Activated CD4-positive, alpha-beta T cell treated with anti-CD3 and anti-CD28 coated beads, Interleukin-2, amount 10 ng/mL, durations not matched to agents 7 days and 5 days (primary cell): Measurements from ENCODE around the gene DAPK2. TPM values are rescaled to one million over a fixed set of nuclear protein-coding genes. Genes with fewer than 3 reads are reported as not detected.

Source experiments
- CTCF ChIA-PET: fragments of 350-600 bp; sonication (Branson Sonifier 250); formaldehyde crosslinking; loops from one replicate; lab custom pipeline; 2021; ENCODE audit warnings: antibody characterized with exemption; lab: Charles Lee
- POLR2A ChIA-PET: fragments of 350-600 bp; sonication (Branson Sonifier 250); formaldehyde crosslinking; loops from one replicate; lab custom pipeline; 2021; ENCODE audit warnings: antibody characterized with exemption; lab: Charles Lee
- DNase-seq: peaks from one replicate; pipeline ENCODE4 v3.0.0-alpha.2; 2020
- H3K27ac Mint-ChIP-seq: one replicate; pipeline ENCODE4 v1.8.0; 2021; ENCODE audit warnings: mild to moderate bottlenecking, moderate library complexity, mixed read lengths
- H3K27me3 Mint-ChIP-seq: one replicate; pipeline ENCODE4 v1.8.0; 2021; ENCODE audit warnings: mixed read lengths
- H3K36me3 Mint-ChIP-seq: one replicate; pipeline ENCODE4 v1.8.0; 2021; ENCODE audit warnings: low read depth, mixed read lengths
- H3K4me1 Mint-ChIP-seq: one replicate; pipeline ENCODE4 v1.8.0; 2021; ENCODE audit warnings: mixed read lengths
- H3K4me3 Mint-ChIP-seq: one replicate; pipeline ENCODE4 v1.8.0; 2021; ENCODE audit warnings: mild to moderate bottlenecking, moderate library complexity, mixed read lengths
- H3K9me3 Mint-ChIP-seq: one replicate; pipeline ENCODE4 v1.8.0; 2021; ENCODE audit warnings: mixed read lengths
- total RNA-seq, 2 experiments: library from RNA; stranded (reverse); gene quantifications; one replicate each; pipeline ENCODE4 v1.2.3, GENCODE V29; 2021

Gene DAPK2
- total RNA-seq, 2 experiments from 2014 or later, result 0.83 to 0.87 TPM

DNA sequence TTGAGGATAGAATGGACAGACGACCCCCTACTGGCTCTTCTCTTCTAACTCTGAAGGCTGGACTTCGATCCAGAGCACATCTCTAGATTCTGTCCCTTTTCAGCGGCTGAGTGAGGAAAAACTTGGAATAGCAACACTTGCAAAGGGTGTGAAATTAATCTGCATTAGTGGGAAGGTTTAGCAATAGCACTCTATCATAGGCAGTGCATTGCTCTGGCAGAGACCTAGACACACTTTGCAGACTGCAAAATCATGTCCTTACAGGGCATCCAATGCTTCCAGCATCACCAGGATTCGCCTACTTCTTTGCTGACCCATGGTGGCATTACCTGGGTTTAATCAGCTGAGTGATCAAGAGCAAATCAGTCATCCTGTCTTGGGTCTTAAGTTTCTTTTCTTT lies 43.1 kb downstream of the DAPK2 start:
- Mint-ChIP-seq H3K36me3 (peaks cover 2% of the 10 kb centered on the region), H3K9me3 (no peaks in the 10 kb centered on the region), H3K4me1 (peaks cover 36% of the 10 kb centered on the region), H3K27ac (no peak overlapping the region), H3K4me3 (no peak overlapping the region), H3K27me3 (peaks cover 4% of the 10 kb centered on the region)
- CTCF ChIA-PET, result no interaction called here
- POLR2A ChIA-PET, result no interaction called here
- DNase-seq, result no peak

GRCh38 chr15:64001148-64001547 lies 45.1 kb downstream of the DAPK2 start:
- Mint-ChIP-seq H3K4me1 (peaks cover 38% of the 10 kb centered on the region), H3K27me3 (peaks cover 4% of the 10 kb centered on the region), H3K9me3 (no peaks in the 10 kb centered on the region), H3K4me3 (no peak overlapping the region), H3K36me3 (no peaks in the 10 kb centered on the region), H3K27ac (no peak overlapping the region)
- CTCF ChIA-PET, result interaction anchor here (0.8 to 2.0 kb wide), 3 partner anchors 9 to 45 kb away, joined by 3 to 8 read pairs (median 7); no protein-coding TSS in a partner anchor
- POLR2A ChIA-PET, result interaction anchor here (0.6 kb wide), 1 partner anchor 249 kb away, joined by 3 read pairs; no protein-coding TSS in a partner anchor
- no peak for DNase-seq

- Mint-ChIP-seq H3K9me3 (no peaks in the 10 kb centered on the region), H3K4me3 (no peak overlapping the region), H3K27ac (no peak overlapping the region), H3K4me1 (peaks cover 37% of the 10 kb centered on the region), H3K27me3 (peaks cover 4% of the 10 kb centered on the region), H3K36me3 (no peaks in the 10 kb centered on the region)
- POLR2A ChIA-PET, result no interaction called here
- no peak for DNase-seq
- CTCF ChIA-PET, result interaction anchor here (0.8 kb wide), 1 partner anchor 45 kb away, joined by 3 read pairs; no protein-coding TSS in a partner anchor
Measured at GRCh38 chr15:64000183-64000951, 45.9 kb downstream of the DAPK2 start.

- H3K27me3 Mint-ChIP-seq, result peaks cover 4% of the 10 kb centered on the region
- no peak overlapping the region for H3K27ac Mint-ChIP-seq
- POLR2A ChIA-PET, result no interaction called here
- no peak overlapping the region for H3K4me3 Mint-ChIP-seq
- CTCF ChIA-PET, result interaction anchor here (0.9 to 2.3 kb wide), 2 partner anchors 8 to 10 kb away, joined by 3 to 7 read pairs; no protein-coding TSS in a partner anchor
- H3K4me1 Mint-ChIP-seq, result peaks cover 27% of the 10 kb centered on the region
- no peaks in the 10 kb centered on the region for H3K9me3 Mint-ChIP-seq
- no peak for DNase-seq
- no peaks in the 10 kb centered on the region for H3K36me3 Mint-ChIP-seq
Measured at GRCh38 chr15:63999177-63999576, 47.1 kb downstream of the DAPK2 start.

GRCh38 chr15:63998489-63998888 lies 47.8 kb downstream of the DAPK2 start:
- Mint-ChIP-seq H3K4me3 (no peak overlapping the region), H3K27me3 (peaks cover 4% of the 10 kb centered on the region), H3K27ac (no peak overlapping the region), H3K9me3 (no peaks in the 10 kb centered on the region), H3K4me1 (peaks cover 23% of the 10 kb centered on the region), H3K36me3 (no peaks in the 10 kb centered on the region)
- no peak for DNase-seq
- POLR2A ChIA-PET, result no interaction called here
- CTCF ChIA-PET, result interaction anchor here (0.9 to 2.3 kb wide), 2 partner anchors 9 to 11 kb away, joined by 3 to 7 read pairs; no protein-coding TSS in a partner anchor

- POLR2A ChIA-PET, result no interaction called here
- Mint-ChIP-seq H3K36me3 (no peaks in the 10 kb centered on the region), H3K4me3 (no peak overlapping the region), H3K4me1 (peaks cover 23% of the 10 kb centered on the region), H3K9me3 (no peaks in the 10 kb centered on the region), H3K27me3 (peaks cover 4% of the 10 kb centered on the region), H3K27ac (no peak overlapping the region)
- CTCF ChIA-PET, result interaction anchor here (2.3 kb wide), 1 partner anchor 11 kb away, joined by 7 read pairs; no protein-coding TSS in a partner anchor
- no peak for DNase-seq
Measured at GRCh38 chr15:63997715-63998442, 48.4 kb downstream of the DAPK2 start.

GRCh38 chr15:63996794-63997357 lies 49.4 kb downstream of the DAPK2 start:
- Mint-ChIP-seq H3K9me3 (no peaks in the 10 kb centered on the region), H3K4me3 (no peak overlapping the region), H3K27me3 (peaks cover 4% of the 10 kb centered on the region), H3K4me1 (peaks cover 24% of the 10 kb centered on the region), H3K36me3 (no peaks in the 10 kb centered on the region), H3K27ac (no peak overlapping the region)
- POLR2A ChIA-PET, result no interaction called here
- no peak for DNase-seq
- CTCF ChIA-PET, result interaction anchor here (0.7 to 1.3 kb wide), 2 partner anchors 8 to 49 kb away, joined by 3 read pairs; no protein-coding TSS in a partner anchor

- no peaks in the 10 kb centered on the region for H3K9me3 Mint-ChIP-seq
- no peaks in the 10 kb centered on the region for H3K36me3 Mint-ChIP-seq
- peaks cover 29% of the 10 kb centered on the region for H3K4me1 Mint-ChIP-seq
- H3K27me3 Mint-ChIP-seq, result peaks cover 4% of the 10 kb centered on the region
- ChIA-PET POLR2A (no interaction called here), CTCF (interaction anchor here (0.6 to 1.4 kb wide), 6 partner anchors 9 to 359 kb away, joined by 3 to 5 read pairs (median 3); no protein-coding TSS in a partner anchor)
- no peak overlapping the region for H3K27ac Mint-ChIP-seq
- no peak overlapping the region for H3K4me3 Mint-ChIP-seq
- no peak for DNase-seq
Measured at GRCh38 chr15:63995789-63996188, 50.5 kb downstream of the DAPK2 start.

- H3K27ac Mint-ChIP-seq, result no peak overlapping the region
- ChIA-PET POLR2A (no interaction called here), CTCF (no interaction called here)
- H3K36me3 Mint-ChIP-seq, result no peaks in the 10 kb centered on the region
- H3K27me3 Mint-ChIP-seq, result peaks cover under 1% of the 10 kb centered on the region
- H3K4me3 Mint-ChIP-seq, result no peak overlapping the region
- no peak for DNase-seq
- peaks cover 26% of the 10 kb centered on the region for H3K4me1 Mint-ChIP-seq
- no peaks in the 10 kb centered on the region for H3K9me3 Mint-ChIP-seq
Measured at GRCh38 chr15:63994073-63994600, 52.1 kb downstream of the DAPK2 start.

DNA sequence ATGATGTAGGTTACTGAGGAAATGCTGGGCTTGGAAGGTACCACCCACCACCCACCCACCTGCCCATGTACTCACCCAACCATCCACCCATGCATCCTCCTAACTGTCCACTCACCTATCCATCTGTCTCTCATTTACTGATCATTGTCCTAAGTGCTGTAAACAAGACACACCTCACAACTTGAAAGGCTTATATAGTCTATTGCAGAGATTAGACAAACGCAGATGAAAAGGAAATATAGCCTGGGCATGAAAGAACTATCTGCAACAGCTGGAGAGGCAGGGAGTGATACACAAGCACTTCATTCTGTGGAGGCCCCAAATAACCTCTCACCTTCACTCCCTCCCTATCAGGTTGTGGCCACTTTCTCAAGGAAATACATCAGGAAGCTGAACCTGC lies 54.0 kb downstream of the DAPK2 start:
- H3K4me1 Mint-ChIP-seq, result peaks cover 10% of the 10 kb centered on the region
- no peaks in the 10 kb centered on the region for H3K36me3 Mint-ChIP-seq
- POLR2A ChIA-PET, result no interaction called here
- DNase-seq, result no peak
- CTCF ChIA-PET, result interaction anchor here (0.6 to 2.2 kb wide), 3 partner anchors 10 to 81 kb away, joined by 3 to 8 read pairs (median 4); no protein-coding TSS in a partner anchor
- no peak overlapping the region for H3K27ac Mint-ChIP-seq
- no peak overlapping the region for H3K4me3 Mint-ChIP-seq
- no peaks in the 10 kb centered on the region for H3K9me3 Mint-ChIP-seq
- H3K27me3 Mint-ChIP-seq, result no peaks in the 10 kb centered on the region

- Mint-ChIP-seq H3K27me3 (no peaks in the 10 kb centered on the region), H3K36me3 (no peaks in the 10 kb centered on the region), H3K9me3 (no peaks in the 10 kb centered on the region), H3K4me1 (peaks cover 12% of the 10 kb centered on the region), H3K4me3 (no peak overlapping the region), H3K27ac (no peak overlapping the region)
- ChIA-PET CTCF (interaction anchor here (1.4 to 2.2 kb wide), 2 partner anchors 10 to 19 kb away, joined by 4 to 8 read pairs; no protein-coding TSS in a partner anchor), POLR2A (no interaction called here)
- DNase-seq, result no peak
Measured at GRCh38 chr15:63991706-63992105, 54.6 kb downstream of the DAPK2 start.

DNA sequence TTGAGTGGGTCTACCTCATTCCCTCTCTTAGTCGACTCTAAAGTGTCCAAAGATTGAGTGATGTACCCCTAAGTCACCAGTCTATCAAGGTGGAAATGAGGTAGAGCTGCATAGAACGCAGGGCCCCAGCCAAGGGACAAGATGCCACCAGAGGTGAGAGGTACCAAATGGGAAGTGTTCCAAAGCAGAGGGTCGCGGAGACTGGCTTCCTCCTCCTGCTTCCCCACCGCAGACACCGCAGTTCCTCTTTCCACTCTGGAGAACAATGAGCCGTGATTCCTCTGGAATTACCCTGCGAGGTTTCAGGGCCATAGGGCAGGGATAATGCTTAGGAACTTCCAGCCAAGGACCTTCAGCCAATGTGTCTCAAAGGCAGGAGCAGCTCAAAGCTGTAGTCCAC lies 55.8 kb downstream of the DAPK2 start:
- H3K27ac Mint-ChIP-seq, result no peak overlapping the region
- ChIA-PET POLR2A (no interaction called here), CTCF (no interaction called here)
- no peaks in the 10 kb centered on the region for H3K27me3 Mint-ChIP-seq
- H3K4me1 Mint-ChIP-seq, result peaks cover 12% of the 10 kb centered on the region
- no peak for DNase-seq
- no peaks in the 10 kb centered on the region for H3K36me3 Mint-ChIP-seq
- H3K4me3 Mint-ChIP-seq, result no peak overlapping the region
- no peaks in the 10 kb centered on the region for H3K9me3 Mint-ChIP-seq
